NCI-H2196 (cell line): ENCODE data around the gene AXIN2.
"Not testable (repeated sequence)": the region's sequence is repeated elsewhere in the genome, so short reads cannot be mapped to it uniquely, and the experiment has no call there.

Experiments used
- DNase-seq: peaks from one replicate; lab custom pipeline; 2025; ENCODE audit not compliant: unreplicated experiment; lab: John Stamatoyannopoulos, UW

AXIN2 gene

GRCh38 chr17:65537845-65538674 lies 23.4 kb downstream of the AXIN2 start:
- no peak for DNase-seq

GRCh38 chr17:65537343-65537844 lies 24.1 kb downstream of the AXIN2 start:
- no peak for DNase-seq

- no peak for DNase-seq
Observed at GRCh38 chr17:65536573-65537342, 24.7 kb downstream of the AXIN2 start.

GRCh38 chr17:65535777-65536572 lies 25.5 kb downstream of the AXIN2 start:
- no peak for DNase-seq

- DNase-seq, result no peak
Observed at GRCh38 chr17:65533852-65534457, 27.5 kb downstream of the AXIN2 start.

- DNase-seq, result no peak
Observed at GRCh38 chr17:65533056-65533745, 28.2 kb downstream of the AXIN2 start.

- no peak for DNase-seq
Observed at GRCh38 chr17:65532101-65532890, 29.2 kb downstream of the AXIN2 start.

GRCh38 chr17:65531256-65532100 lies 30.0 kb downstream of the AXIN2 start:
- DNase-seq, result no peak

GRCh38 chr17:65530523-65531255 lies 30.8 kb downstream of the AXIN2 start:
- no peak for DNase-seq

GRCh38 chr17:65529761-65530522 lies 31.5 kb downstream of the AXIN2 start:
- no peak for DNase-seq

GRCh38 chr17:65529040-65529633 lies 32.3 kb downstream of the AXIN2 start:
- no peak for DNase-seq

GRCh38 chr17:65527857-65528591 lies 33.4 kb downstream of the AXIN2 start:
- DNase-seq, result no peak

GRCh38 chr17:65527381-65527780 lies 34.1 kb downstream of the AXIN2 start:
- DNase-seq, result no peak

- not testable (repeated sequence) for DNase-seq
Observed at GRCh38 chr17:65526854-65527253, 34.6 kb downstream of the AXIN2 start.

- no peak for DNase-seq
Observed at GRCh38 chr17:65523853-65524664, 37.4 kb downstream of the AXIN2 start.
